ENCODE data around the gene IMPACT. TPM values are rescaled to one million over a fixed set of nuclear protein-coding genes. Genes with fewer than 3 reads are reported as not detected.

IMPACT gene
- polyA plus RNA-seq, 1 experiment: 10.0 TPM

DNA sequence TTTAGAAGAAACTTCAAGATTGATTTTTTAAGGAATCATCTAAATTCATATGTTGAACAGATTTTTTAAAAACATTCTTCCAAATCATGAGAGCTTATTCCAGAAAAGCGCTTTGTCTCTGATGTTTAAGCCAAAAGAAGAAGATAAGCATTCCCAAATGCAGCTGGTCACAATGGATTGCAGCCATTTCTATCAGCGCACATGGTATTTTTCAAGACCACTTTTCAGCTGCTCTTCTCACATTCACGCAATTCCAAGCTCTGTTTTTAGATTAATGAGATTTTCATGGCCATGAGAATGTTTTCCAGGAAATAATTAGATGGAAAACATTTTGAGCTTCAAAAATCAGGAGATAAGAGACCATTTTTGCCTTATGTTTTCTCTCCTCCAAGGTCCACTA, 37.5 kb upstream of the IMPACT start:
- ChIA-PET CTCF (interaction anchor here (0.9 to 1.4 kb wide), 3 partner anchors 8 to 19 kb away, joined by 3 read pairs; partner anchors contain the start of gene OSBPL1A), POLR2A (no interaction called here)
- H3K4me3 ChIP-seq (ENCODE audit: low read depth, low read length): no peak overlapping the region
- TF ChIP-seq, protein P1, sequence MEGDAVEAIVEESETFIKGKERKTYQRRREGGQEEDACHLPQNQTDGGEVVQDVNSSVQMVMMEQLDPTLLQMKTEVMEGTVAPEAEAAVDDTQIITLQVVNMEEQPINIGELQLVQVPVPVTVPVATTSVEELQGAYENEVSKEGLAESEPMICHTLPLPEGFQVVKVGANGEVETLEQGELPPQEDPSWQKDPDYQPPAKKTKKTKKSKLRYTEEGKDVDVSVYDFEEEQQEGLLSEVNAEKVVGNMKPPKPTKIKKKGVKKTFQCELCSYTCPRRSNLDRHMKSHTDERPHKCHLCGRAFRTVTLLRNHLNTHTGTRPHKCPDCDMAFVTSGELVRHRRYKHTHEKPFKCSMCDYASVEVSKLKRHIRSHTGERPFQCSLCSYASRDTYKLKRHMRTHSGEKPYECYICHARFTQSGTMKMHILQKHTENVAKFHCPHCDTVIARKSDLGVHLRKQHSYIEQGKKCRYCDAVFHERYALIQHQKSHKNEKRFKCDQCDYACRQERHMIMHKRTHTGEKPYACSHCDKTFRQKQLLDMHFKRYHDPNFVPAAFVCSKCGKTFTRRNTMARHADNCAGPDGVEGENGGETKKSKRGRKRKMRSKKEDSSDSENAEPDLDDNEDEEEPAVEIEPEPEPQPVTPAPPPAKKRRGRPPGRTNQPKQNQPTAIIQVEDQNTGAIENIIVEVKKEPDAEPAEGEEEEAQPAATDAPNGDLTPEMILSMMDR (IDR thresholded peaks at IDR 0.05; ENCODE audit: insufficient read depth, low read depth, low read length): no peak
- no peaks in the 10 kb centered on the region for H3K27me3 ChIP-seq (ENCODE audit: control insufficient read depth, insufficient read depth, low read length)
- H3K36me3 ChIP-seq (ENCODE audit: control insufficient read depth, insufficient read depth, low read length): no peaks in the 10 kb centered on the region
- DNase-seq (ENCODE audit: low read depth): no peak

DNA sequence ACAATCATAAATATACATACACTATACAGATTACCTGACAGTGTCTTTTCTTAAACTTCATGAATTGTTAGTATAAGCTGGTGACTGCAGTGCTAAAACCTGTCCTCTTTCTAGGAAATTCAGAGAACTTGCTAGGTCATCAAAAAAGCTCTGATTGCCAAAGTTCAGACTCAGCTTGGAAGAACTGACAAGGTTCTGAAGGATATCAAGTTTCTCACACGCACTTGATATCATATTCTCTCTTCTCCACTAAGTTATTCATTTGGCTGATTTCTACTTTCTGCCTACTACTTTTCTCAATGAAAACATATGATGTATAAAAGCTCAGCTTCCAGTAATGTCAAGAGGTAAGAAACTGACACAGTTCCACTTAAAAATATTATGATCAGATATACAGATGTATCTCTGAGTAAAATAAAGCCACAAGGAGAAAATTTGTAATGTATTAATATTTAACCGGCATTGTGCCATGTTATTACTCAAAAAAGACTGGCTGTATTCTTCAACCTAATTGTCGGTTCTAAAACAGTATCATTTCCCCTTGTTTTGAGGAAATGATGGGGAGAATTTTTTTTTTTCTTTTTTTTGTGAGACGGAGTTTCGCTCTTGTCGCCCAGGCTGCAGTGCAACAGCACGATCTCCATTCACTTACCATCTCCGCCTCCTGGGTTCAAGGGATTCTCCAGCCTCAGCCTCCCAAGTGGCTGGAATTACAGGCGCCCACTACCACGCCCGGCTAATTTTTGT, 31.2 kb upstream of the IMPACT start:
- H3K27me3 ChIP-seq (ENCODE audit: control insufficient read depth, insufficient read depth, low read length): no peaks in the 10 kb centered on the region
- POLR2A ChIA-PET: no interaction called here
- CTCF ChIA-PET: interaction anchor here (1.0 to 1.1 kb wide), 2 partner anchors 36 to 218 kb away, joined by 3 to 5 read pairs; no protein-coding TSS in a partner anchor
- no peaks in the 10 kb centered on the region for H3K36me3 ChIP-seq (ENCODE audit: control insufficient read depth, insufficient read depth, low read length)
- DNase-seq (ENCODE audit: low read depth): no peak
- TF ChIP-seq, protein P1 (IDR thresholded peaks at IDR 0.05; ENCODE audit: insufficient read depth, low read depth, low read length): no peak
- no peak overlapping the region for H3K4me3 ChIP-seq (ENCODE audit: low read depth, low read length)

DNA sequence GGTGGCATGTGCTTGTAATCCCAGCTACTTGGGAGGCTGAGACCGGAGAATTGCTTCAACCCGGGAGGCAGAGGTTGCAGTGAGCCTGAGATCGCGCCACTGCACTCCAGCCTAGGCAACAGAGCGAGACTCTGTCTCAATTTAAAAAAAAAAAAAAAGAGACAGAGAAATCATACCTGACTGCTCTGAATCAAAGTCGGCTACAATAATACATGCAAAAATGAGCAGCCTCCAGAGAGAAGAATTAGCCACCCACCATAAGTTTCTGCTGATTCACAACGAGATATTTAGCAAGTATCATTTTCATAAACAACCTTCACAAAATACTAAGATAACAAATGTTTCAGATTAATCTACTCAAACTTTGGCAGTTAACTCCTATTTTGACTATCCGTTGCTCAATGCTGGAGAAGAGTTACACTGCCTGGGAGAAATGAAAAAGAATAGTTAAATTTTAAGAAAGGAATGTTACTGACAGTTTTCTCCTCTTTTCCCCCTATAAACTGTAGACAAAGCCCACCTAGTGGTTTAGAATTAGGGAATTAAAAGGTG, 30.3 kb upstream of the IMPACT start:
- H3K4me3 ChIP-seq (ENCODE audit: low read depth, low read length): no peak overlapping the region
- no peak for DNase-seq (ENCODE audit: low read depth)
- CTCF ChIA-PET: interaction anchor here (1.1 kb wide), 1 partner anchor 37 kb away, joined by 5 read pairs; no protein-coding TSS in a partner anchor
- H3K27me3 ChIP-seq (ENCODE audit: control insufficient read depth, insufficient read depth, low read length): no peaks in the 10 kb centered on the region
- no peaks in the 10 kb centered on the region for H3K36me3 ChIP-seq (ENCODE audit: control insufficient read depth, insufficient read depth, low read length)
- TF ChIP-seq, protein P1 (IDR thresholded peaks at IDR 0.05; ENCODE audit: insufficient read depth, low read depth, low read length): no peak
- POLR2A ChIA-PET: no interaction called here

DNA sequence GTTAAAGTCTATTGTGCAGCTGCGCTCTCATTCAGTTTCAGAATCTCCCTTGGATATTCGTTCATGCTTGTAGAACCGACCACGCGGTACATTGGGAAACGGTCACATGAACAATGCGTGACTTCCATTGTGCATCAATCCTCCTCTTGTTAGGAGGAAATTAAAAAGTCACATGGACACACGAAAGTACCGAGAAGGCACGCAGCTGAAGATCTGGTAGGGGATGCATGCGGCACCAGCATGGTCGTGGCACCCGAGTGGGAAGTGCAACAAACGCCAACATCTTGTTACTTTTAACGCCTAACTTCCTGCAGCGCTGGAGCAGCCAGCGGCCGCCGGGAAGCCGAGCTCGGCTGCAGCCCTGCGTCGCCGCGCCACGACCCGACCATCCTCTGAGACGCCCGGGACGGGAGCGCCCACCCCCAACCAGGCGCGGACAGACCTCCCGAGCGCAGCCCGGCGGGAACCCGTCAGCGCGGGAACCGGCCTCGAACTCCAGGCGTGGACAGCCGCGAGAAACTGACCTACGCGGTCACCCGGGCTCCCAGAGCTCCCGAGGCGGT, 29.3 kb upstream of the IMPACT start:
- peak; percentile 19 for DNase-seq (ENCODE audit: low read depth)
- TF ChIP-seq, protein P1 (IDR thresholded peaks at IDR 0.05; ENCODE audit: insufficient read depth, low read depth, low read length): no peak
- Histone ChIP-seq H3K4me3 (ENCODE audit: low read depth, low read length) (peak overlapping the region; percentile 72), H3K36me3 (ENCODE audit: control insufficient read depth, insufficient read depth, low read length) (no peaks in the 10 kb centered on the region), H3K27me3 (ENCODE audit: control insufficient read depth, insufficient read depth, low read length) (no peaks in the 10 kb centered on the region)
- POLR2A ChIA-PET: no interaction called here
- CTCF ChIA-PET: interaction anchor here (1.0 to 2.3 kb wide), 3 partner anchors 8 to 37 kb away, joined by 3 to 10 read pairs (median 4); no protein-coding TSS in a partner anchor

All from BJ (cell line).